Measurements from ENCODE around the gene KIF4A. TPM values are rescaled to one million over a fixed set of nuclear protein-coding genes. Genes with fewer than 3 reads are reported as not detected.

Gene KIF4A
- total RNA-seq, 1 donor from 2014 or later, result 3.0 TPM

GRCh38 chrX:70423936-70424675, 134.2 kb downstream of the KIF4A start:
- Histone ChIP-seq H3K4me3 (ENCODE audit: insufficient read depth, low read depth, low read length) (no peak overlapping the region), H3K4me1 (ENCODE audit: insufficient read depth, low read length) (no peaks in the 10 kb centered on the region), H3K27me3 (ENCODE audit: insufficient read depth, low read length) (no peaks in the 10 kb centered on the region), H3K27ac (ENCODE audit: low read depth, low read length) (no peak overlapping the region), H2AFZ (ENCODE audit: low read depth, low read length) (no peak overlapping the region), H3K9ac (ENCODE audit: low read length) (no peak overlapping the region), H3K79me2 (ENCODE audit: insufficient read depth, low read length) (no peaks in the 10 kb centered on the region), H3K9me3 (ENCODE audit: insufficient read depth, low read depth, low read length) (no peaks in the 10 kb centered on the region), H3K4me2 (ENCODE audit: low read length) (no peak overlapping the region), H3K36me3 (ENCODE audit: insufficient read depth, low read length) (no peaks in the 10 kb centered on the region), H4K20me1 (ENCODE audit: insufficient read depth, low read length) (no peaks in the 10 kb centered on the region)
- no peaks in the 10 kb centered on the region for H3K9me3 Mint-ChIP-seq (ENCODE audit: unreplicated experiment)
- TF ChIP-seq EZH2 (IDR thresholded peaks at IDR 0.05; ENCODE audit: insufficient read depth, low read length) (no peak), CTCF (IDR thresholded peaks at IDR 0.05; ENCODE audit: insufficient read depth, low read depth, low read length) (no peak)
- peaks cover 1% of the 10 kb centered on the region for H3K4me1 Mint-ChIP-seq (ENCODE audit: low read depth, unreplicated experiment)
- no peak overlapping the region for H3K27ac Mint-ChIP-seq (ENCODE audit: unreplicated experiment)
- DNase-seq (ENCODE audit: low read depth), result no peak
- H3K36me3 Mint-ChIP-seq (ENCODE audit: low read depth, unreplicated experiment), result no peaks in the 10 kb centered on the region
- no peak overlapping the region for H3K4me3 Mint-ChIP-seq (ENCODE audit: unreplicated experiment)
- no peak for FAIRE-seq
- H3K27me3 Mint-ChIP-seq (ENCODE audit: low read depth, unreplicated experiment), result peaks cover 6% of the 10 kb centered on the region

GRCh38 chrX:70424801-70425200, 134.9 kb downstream of the KIF4A start:
- Mint-ChIP-seq H3K27me3 (ENCODE audit: low read depth, unreplicated experiment) (peaks cover 7% of the 10 kb centered on the region), H3K4me3 (ENCODE audit: unreplicated experiment) (no peak overlapping the region), H3K36me3 (ENCODE audit: low read depth, unreplicated experiment) (no peaks in the 10 kb centered on the region), H3K27ac (ENCODE audit: unreplicated experiment) (no peak overlapping the region), H3K9me3 (ENCODE audit: unreplicated experiment) (no peaks in the 10 kb centered on the region), H3K4me1 (ENCODE audit: low read depth, unreplicated experiment) (peaks cover 1% of the 10 kb centered on the region)
- H3K27ac ChIP-seq (ENCODE audit: low read depth, low read length), result no peak overlapping the region
- H3K4me3 ChIP-seq (ENCODE audit: insufficient read depth, low read depth, low read length), result no peak overlapping the region
- DNase-seq (ENCODE audit: low read depth) (no peak), FAIRE-seq (no peak)
- no peaks in the 10 kb centered on the region for H3K79me2 ChIP-seq (ENCODE audit: insufficient read depth, low read length)
- H3K9ac ChIP-seq (ENCODE audit: low read length), result no peak overlapping the region
- H3K27me3 ChIP-seq (ENCODE audit: insufficient read depth, low read length), result no peaks in the 10 kb centered on the region
- H3K4me2 ChIP-seq (ENCODE audit: low read length), result no peak overlapping the region
- TF ChIP-seq CTCF (IDR thresholded peaks at IDR 0.05; ENCODE audit: insufficient read depth, low read depth, low read length) (no peak), EZH2 (IDR thresholded peaks at IDR 0.05; ENCODE audit: insufficient read depth, low read length) (no peak)
- H3K4me1 ChIP-seq (ENCODE audit: insufficient read depth, low read length), result no peaks in the 10 kb centered on the region
- H2AFZ ChIP-seq (ENCODE audit: low read depth, low read length), result no peak overlapping the region
- H3K36me3 ChIP-seq (ENCODE audit: insufficient read depth, low read length), result no peaks in the 10 kb centered on the region
- H4K20me1 ChIP-seq (ENCODE audit: insufficient read depth, low read length), result no peaks in the 10 kb centered on the region
- no peaks in the 10 kb centered on the region for H3K9me3 ChIP-seq (ENCODE audit: insufficient read depth, low read depth, low read length)

Data from astrocyte (in vitro differentiated cells and primary cell).